ENCODE data around the gene ADGRG7.

The ADGRG7 gene

DNA sequence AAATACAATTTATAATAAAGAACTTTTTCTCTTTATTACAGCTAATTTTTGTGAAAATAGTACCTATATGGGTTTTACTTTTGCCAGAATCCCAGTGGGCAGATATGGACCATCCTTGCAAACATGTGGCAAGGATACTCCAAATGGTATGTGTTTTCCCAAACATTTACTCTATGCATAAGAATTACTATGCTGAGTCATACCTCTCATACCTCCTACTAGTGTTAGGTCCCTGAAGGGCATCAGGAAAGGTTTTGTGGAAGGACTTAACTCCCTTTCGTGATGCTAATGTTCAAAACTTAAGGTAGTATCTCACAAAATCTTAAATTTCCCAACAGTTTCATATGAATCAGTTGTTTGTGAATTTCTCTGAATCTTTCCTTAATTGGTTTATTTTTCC, 21.3 kb downstream of the ADGRG7 start:
- no peak overlapping the region for H3K27ac ChIP-seq
- TF ChIP-seq, protein P1, sequence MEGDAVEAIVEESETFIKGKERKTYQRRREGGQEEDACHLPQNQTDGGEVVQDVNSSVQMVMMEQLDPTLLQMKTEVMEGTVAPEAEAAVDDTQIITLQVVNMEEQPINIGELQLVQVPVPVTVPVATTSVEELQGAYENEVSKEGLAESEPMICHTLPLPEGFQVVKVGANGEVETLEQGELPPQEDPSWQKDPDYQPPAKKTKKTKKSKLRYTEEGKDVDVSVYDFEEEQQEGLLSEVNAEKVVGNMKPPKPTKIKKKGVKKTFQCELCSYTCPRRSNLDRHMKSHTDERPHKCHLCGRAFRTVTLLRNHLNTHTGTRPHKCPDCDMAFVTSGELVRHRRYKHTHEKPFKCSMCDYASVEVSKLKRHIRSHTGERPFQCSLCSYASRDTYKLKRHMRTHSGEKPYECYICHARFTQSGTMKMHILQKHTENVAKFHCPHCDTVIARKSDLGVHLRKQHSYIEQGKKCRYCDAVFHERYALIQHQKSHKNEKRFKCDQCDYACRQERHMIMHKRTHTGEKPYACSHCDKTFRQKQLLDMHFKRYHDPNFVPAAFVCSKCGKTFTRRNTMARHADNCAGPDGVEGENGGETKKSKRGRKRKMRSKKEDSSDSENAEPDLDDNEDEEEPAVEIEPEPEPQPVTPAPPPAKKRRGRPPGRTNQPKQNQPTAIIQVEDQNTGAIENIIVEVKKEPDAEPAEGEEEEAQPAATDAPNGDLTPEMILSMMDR (IDR thresholded peaks at IDR 0.05) = no peak
- H3K4me3 ChIP-seq = no peak overlapping the region
- DNase-seq (ENCODE audit: low spot score) = no peak

DNA sequence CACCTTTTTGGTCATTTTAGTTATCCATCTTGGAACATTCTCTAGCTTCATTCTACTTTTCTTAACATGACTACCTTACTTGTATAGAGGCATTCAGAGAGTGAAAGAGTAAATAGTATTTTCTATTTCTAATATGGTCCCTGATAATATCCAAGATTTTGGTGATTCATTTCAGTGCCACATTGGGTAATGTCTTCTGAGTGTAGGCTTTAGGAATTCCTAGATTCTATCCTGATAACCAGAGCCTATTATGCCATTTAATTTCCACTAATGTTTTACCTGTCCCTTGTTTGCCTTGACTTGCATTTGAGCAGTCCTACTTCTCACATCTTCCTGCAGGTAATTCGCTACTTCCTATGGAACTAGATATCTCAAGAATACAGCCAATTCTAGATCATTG, 21.8 kb downstream of the ADGRG7 start:
- TF ChIP-seq, protein P1 (IDR thresholded peaks at IDR 0.05) = no peak
- H3K4me3 ChIP-seq = no peak overlapping the region
- DNase-seq (ENCODE audit: low spot score) = no peak
- no peak overlapping the region for H3K27ac ChIP-seq

GRCh38 chr3:100634493-100635272, 25.3 kb downstream of the ADGRG7 start:
- DNase-seq (ENCODE audit: low spot score) = no peak

DNA sequence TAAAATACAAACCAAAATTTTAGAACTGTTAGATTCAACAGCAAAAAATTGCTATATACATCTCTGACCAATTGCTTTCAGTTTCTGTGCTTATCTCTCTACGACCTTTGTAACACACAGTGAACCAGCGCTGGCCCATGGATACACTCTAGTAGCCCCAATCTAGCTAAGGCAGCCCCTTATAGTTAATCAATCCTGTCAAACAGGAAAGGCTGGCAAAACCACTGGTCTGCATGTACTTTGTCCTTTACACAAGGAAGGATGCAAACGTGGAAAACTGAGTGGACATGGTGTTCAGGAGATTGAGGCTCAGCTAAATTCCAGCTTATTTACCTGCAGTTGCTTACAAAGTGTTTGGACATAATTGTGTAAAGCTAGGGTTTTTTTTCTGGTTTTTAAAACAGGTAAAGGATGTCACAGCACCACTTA, 25.9 kb downstream of the ADGRG7 start:
- Histone ChIP-seq H3K27ac (no peak overlapping the region), H3K4me3 (no peak overlapping the region)
- DNase-seq (ENCODE audit: low spot score) = no peak
- TF ChIP-seq, protein P1 (IDR thresholded peaks at IDR 0.05) = no peak

More at GRCh38 chr3:100634493-100635272, 25.3 kb downstream of the ADGRG7 start:
- no peak overlapping the region for H3K4me3 ChIP-seq
- TF ChIP-seq, protein P1 (IDR thresholded peaks at IDR 0.05) = no peak
- H3K27ac ChIP-seq = no peak overlapping the region

GRCh38 chr3:100637197-100637631, 27.8 kb downstream of the ADGRG7 start:
- TF ChIP-seq, protein P1 (IDR thresholded peaks at IDR 0.05) = no peak
- no peak overlapping the region for H3K4me3 ChIP-seq
- no peak overlapping the region for H3K27ac ChIP-seq
- no peak for DNase-seq (ENCODE audit: low spot score)

DNA sequence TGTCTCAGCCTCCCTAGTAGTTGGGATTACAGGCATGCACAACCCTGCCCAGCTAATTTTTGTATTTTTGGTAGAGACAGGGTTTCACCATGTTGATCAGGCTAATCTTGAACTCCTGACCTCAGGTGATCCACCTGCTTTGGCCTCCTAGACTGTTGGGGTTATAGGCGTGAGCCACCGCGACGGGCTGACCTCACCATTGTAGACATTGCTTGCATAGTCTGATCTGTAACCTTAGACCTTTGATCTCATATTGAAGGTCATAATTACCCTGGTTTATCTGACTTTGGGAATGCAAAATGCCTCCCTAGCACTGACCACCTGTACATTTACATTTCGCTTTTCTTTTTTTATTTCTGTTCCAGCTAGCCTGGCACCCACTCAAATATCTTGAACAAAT, 31.2 kb downstream of the ADGRG7 start:
- no peak for DNase-seq (ENCODE audit: low spot score)
- H3K27ac ChIP-seq = no peak overlapping the region
- TF ChIP-seq, protein P1 (IDR thresholded peaks at IDR 0.05) = no peak

DNA sequence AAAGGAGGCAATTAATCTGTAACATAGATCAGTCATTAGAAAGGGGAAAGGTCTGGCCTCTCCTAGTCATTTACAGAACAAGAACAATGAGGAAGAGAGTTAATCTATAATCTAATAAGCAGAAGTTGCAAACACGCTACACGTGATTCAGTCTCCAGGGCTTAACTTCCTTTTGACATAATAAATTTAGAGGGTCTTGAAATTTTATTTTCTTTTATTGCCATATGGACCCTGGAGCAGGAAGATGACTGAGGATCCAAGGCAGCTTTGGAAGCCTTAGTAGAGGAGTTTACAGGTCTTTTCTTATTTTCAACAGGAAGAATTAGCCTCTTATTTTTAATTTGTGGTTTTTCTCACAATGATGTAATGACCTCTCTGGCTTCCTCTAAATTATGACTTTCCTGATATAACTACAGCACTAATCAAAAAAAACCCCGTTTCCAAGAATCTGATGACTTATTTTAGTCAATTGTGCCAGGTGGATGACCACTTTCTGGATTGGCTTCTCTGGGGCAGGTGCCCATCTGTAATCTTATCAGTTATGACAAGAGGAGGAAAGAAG, 32.2 kb downstream of the ADGRG7 start:
- Histone ChIP-seq H3K27ac (no peak overlapping the region), H3K4me3 (no peak overlapping the region)
- TF ChIP-seq, protein P1 (IDR thresholded peaks at IDR 0.05) = no peak
- no peak for DNase-seq (ENCODE audit: low spot score)

More for the DNA sequence above, 31.2 kb downstream of the ADGRG7 start:
- H3K4me3 ChIP-seq = no peak overlapping the region
